ENCODE results near the gene U2SURP. TPM values are rescaled to one million over a fixed set of nuclear protein-coding genes. Genes with fewer than 3 reads are reported as not detected.

Gene U2SURP
- total and polyA plus RNA-seq, 4 donors, result 8.3 to 41.2 (median 30.3) TPM

DNA sequence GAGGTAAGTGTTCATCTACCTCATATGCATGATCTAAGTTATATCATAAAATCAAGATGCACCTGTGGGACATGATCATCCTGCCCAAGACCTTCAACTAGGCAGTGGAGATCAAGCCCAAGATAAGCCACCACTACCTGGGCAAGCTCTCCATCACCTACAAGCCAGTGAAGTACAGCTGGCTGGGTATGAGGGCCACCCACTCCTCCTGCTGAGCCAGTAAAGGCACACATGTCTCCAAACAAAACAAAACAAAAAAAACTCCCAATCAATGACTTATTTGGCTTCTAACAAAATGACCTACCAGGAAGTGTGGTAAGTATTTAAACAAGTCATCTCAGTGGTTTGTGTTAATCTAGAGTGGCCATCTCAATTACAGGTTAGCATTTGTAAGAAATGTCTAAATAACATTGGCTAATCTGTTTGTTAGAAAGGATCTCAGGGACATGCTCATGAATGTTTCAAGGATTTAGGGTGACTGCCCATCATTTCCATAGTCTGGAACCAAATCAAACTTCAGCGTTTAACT is 41.0 kb upstream of the U2SURP start:
- H3K27me3 ChIP-seq (ENCODE audit: control insufficient read depth in 4 of 4, insufficient read depth in 4 of 4, low read length in 3 of 4), result no peaks in the 10 kb centered on the region
- TF ChIP-seq FOXA1 (IDR thresholded peaks at IDR 0.05), result no peak
- no peak for TF ChIP-seq RAD21 (IDR thresholded peaks at IDR 0.05)
- TF ChIP-seq, protein P1, sequence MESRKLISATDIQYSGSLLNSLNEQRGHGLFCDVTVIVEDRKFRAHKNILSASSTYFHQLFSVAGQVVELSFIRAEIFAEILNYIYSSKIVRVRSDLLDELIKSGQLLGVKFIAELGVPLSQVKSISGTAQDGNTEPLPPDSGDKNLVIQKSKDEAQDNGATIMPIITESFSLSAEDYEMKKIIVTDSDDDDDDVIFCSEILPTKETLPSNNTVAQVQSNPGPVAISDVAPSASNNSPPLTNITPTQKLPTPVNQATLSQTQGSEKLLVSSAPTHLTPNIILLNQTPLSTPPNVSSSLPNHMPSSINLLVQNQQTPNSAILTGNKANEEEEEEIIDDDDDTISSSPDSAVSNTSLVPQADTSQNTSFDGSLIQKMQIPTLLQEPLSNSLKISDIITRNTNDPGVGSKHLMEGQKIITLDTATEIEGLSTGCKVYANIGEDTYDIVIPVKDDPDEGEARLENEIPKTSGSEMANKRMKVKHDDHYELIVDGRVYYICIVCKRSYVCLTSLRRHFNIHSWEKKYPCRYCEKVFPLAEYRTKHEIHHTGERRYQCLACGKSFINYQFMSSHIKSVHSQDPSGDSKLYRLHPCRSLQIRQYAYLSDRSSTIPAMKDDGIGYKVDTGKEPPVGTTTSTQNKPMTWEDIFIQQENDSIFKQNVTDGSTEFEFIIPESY (IDR thresholded peaks at IDR 0.05), result no peak
- TF ChIP-seq JUND (IDR thresholded peaks at IDR 0.05), result peak in 1 of 2 donors; percentile 19
- TF ChIP-seq HNF4A (conservative IDR thresholded peaks at IDR 0.05), result peak in 1 of 2 donors; percentile 42
- TF ChIP-seq, protein P2, sequence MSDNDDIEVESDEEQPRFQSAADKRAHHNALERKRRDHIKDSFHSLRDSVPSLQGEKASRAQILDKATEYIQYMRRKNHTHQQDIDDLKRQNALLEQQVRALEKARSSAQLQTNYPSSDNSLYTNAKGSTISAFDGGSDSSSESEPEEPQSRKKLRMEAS (IDR thresholded peaks at IDR 0.05), result peak; percentile 18
- TF ChIP-seq YY1 (IDR thresholded peaks at IDR 0.05), result peak; percentile 61
- TF ChIP-seq, protein P3, sequence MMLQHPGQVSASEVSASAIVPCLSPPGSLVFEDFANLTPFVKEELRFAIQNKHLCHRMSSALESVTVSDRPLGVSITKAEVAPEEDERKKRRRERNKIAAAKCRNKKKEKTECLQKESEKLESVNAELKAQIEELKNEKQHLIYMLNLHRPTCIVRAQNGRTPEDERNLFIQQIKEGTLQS (IDR thresholded peaks at IDR 0.05), result no peak
- TF ChIP-seq, protein P4, sequence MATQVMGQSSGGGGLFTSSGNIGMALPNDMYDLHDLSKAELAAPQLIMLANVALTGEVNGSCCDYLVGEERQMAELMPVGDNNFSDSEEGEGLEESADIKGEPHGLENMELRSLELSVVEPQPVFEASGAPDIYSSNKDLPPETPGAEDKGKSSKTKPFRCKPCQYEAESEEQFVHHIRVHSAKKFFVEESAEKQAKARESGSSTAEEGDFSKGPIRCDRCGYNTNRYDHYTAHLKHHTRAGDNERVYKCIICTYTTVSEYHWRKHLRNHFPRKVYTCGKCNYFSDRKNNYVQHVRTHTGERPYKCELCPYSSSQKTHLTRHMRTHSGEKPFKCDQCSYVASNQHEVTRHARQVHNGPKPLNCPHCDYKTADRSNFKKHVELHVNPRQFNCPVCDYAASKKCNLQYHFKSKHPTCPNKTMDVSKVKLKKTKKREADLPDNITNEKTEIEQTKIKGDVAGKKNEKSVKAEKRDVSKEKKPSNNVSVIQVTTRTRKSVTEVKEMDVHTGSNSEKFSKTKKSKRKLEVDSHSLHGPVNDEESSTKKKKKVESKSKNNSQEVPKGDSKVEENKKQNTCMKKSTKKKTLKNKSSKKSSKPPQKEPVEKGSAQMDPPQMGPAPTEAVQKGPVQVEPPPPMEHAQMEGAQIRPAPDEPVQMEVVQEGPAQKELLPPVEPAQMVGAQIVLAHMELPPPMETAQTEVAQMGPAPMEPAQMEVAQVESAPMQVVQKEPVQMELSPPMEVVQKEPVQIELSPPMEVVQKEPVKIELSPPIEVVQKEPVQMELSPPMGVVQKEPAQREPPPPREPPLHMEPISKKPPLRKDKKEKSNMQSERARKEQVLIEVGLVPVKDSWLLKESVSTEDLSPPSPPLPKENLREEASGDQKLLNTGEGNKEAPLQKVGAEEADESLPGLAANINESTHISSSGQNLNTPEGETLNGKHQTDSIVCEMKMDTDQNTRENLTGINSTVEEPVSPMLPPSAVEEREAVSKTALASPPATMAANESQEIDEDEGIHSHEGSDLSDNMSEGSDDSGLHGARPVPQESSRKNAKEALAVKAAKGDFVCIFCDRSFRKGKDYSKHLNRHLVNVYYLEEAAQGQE (IDR thresholded peaks at IDR 0.05), result no peak
- no peak for TF ChIP-seq TAF1 (conservative IDR thresholded peaks at IDR 0.05)
- no peak for TF ChIP-seq FOXA2 (IDR thresholded peaks at IDR 0.05)
- TF ChIP-seq HNF4G (IDR thresholded peaks at IDR 0.05), result no peak
- peak in 1 of 2 donors; percentile 47 for TF ChIP-seq RXRA (IDR thresholded peaks at IDR 0.05)
- no peak for TF ChIP-seq SP1 (IDR thresholded peaks at IDR 0.05)
- 32% methylated on average over 1 of the region's 1 CpG for WGBS

DNA sequence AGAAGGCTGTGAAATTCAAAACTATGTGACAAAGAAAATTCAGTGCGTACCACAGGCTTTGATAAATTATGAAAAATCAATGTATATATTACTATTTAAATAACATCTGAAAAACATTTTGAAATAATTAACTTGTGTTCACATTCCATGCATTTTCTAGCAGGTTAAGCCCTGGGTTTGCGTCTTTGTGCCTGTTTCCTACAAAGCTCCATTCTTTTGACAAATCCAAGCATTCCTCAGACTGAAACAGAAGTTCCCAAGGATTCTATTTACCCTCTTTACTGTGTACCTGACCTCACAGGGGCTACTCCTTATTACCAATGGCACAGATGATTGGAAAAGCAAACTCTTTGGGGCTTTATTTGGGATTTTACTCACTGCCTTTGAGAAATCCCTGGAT is 39.8 kb upstream of the U2SURP start:
- no peak for DNase-seq (ENCODE audit: low spot score)
- H3K9me3 ChIP-seq (ENCODE audit: control insufficient read depth in 4 of 4, low read length in 3 of 4), result no peaks in the 10 kb centered on the region
- H3K4me1 ChIP-seq (ENCODE audit: control insufficient read depth in 4 of 4, insufficient read depth in 4 of 4, low read length in 3 of 4), result peaks cover 4 to 38% (median 32%) of the 10 kb centered on the region in 4 donors
- H3K36me3 ChIP-seq (ENCODE audit: control insufficient read depth in 4 of 4, insufficient read depth in 3 of 4, low read depth in 1 of 4, low read length in 3 of 4), result no peaks in the 10 kb centered on the region
- no peak for TF ChIP-seq GABPA (IDR thresholded peaks at IDR 0.05 in 1 of 2, conservative IDR thresholded peaks at IDR 0.05 in 1 of 2)
- TF ChIP-seq FOXA2 (IDR thresholded peaks at IDR 0.05), result no peak
- no peak for TF ChIP-seq SP1 (IDR thresholded peaks at IDR 0.05)
- TF ChIP-seq, protein P1 (IDR thresholded peaks at IDR 0.05), result no peak
- TF ChIP-seq, protein P2 (IDR thresholded peaks at IDR 0.05), result no peak
- TF ChIP-seq RXRA (IDR thresholded peaks at IDR 0.05), result no peak
- no peak for TF ChIP-seq HNF4G (IDR thresholded peaks at IDR 0.05)
- TF ChIP-seq FOXA1 (IDR thresholded peaks at IDR 0.05), result no peak
- TF ChIP-seq, protein P3 (IDR thresholded peaks at IDR 0.05), result no peak
- TF ChIP-seq TAF1 (conservative IDR thresholded peaks at IDR 0.05), result no peak
- TF ChIP-seq YY1 (IDR thresholded peaks at IDR 0.05), result no peak
- TF ChIP-seq EGR1 (IDR thresholded peaks at IDR 0.05; ENCODE audit: low read depth in 2 of 2), result no peak
- TF ChIP-seq RAD21 (IDR thresholded peaks at IDR 0.05), result no peak
- peak overlapping the region in 1 of 2 donors; percentile 62 for H3K9ac ChIP-seq (ENCODE audit: low read depth in 1 of 2, low read length in 2 of 2)
- H3K27ac ChIP-seq (ENCODE audit: low read depth in 1 of 2, low read length in 2 of 2), result no peak overlapping the region
- 60% methylated on average over 2 of the region's 2 CpGs for WGBS
- H3K4me3 ChIP-seq (ENCODE audit: low read depth in 1 of 3, low read length in 3 of 3), result peak overlapping the region; percentile 14 to 90 (median 50)
- no peaks in the 10 kb centered on the region for H3K27me3 ChIP-seq (ENCODE audit: control insufficient read depth in 4 of 4, insufficient read depth in 4 of 4, low read length in 3 of 4)

More for the DNA sequence above, 41.0 kb upstream of the U2SURP start:
- no peaks in the 10 kb centered on the region for H3K36me3 ChIP-seq (ENCODE audit: control insufficient read depth in 4 of 4, insufficient read depth in 3 of 4, low read depth in 1 of 4, low read length in 3 of 4)
- H3K27ac ChIP-seq (ENCODE audit: low read depth in 1 of 2, low read length in 2 of 2), result peak overlapping the region in 1 of 2 donors; percentile 38
- H3K9ac ChIP-seq (ENCODE audit: low read depth in 1 of 2, low read length in 2 of 2), result no peak overlapping the region
- H3K4me1 ChIP-seq (ENCODE audit: control insufficient read depth in 4 of 4, insufficient read depth in 4 of 4, low read length in 3 of 4), result peaks cover 4 to 38% (median 32%) of the 10 kb centered on the region in 4 donors
- peak overlapping the region in 1 of 3 donors; percentile 90 for H3K4me3 ChIP-seq (ENCODE audit: low read depth in 1 of 3, low read length in 3 of 3)
- no peaks in the 10 kb centered on the region for H3K9me3 ChIP-seq (ENCODE audit: control insufficient read depth in 4 of 4, low read length in 3 of 4)
- DNase-seq (ENCODE audit: low spot score), result no peak

Data from liver (tissue), 9 donors.